Caco-2 (cell line): ENCODE results near the gene IL15. TPM values are rescaled to one million over a fixed set of nuclear protein-coding genes. Genes with fewer than 3 reads are reported as not detected.
"Not testable (repeated sequence)": the region's sequence is repeated elsewhere in the genome, so short reads cannot be mapped to it uniquely, and the experiment has no call there.

ENCODE experiments used
- BruUV-seq: library from RNA; stranded (reverse); fragments of 400-500 nt; replicated peaks from 2 replicates; lab custom pipeline; 2021; lab: Mats Ljungman, UMichigan
- CTCF ChIA-PET: fragments of 300-600 bp; sonication (Branson Sonifier 250); formaldehyde crosslinking; loops from one replicate; lab custom pipeline; 2022; ENCODE audit warnings: antibody characterized with exemption; lab: Charles Lee
- POLR2A ChIA-PET: fragments of 300-600 bp; sonication (Branson Sonifier 250); formaldehyde crosslinking; loops from one replicate; lab custom pipeline; 2022; ENCODE audit warnings: antibody characterized with exemption; lab: Charles Lee
- DNase-seq, 2 experiments: peaks; one replicate each; pipeline versions ENCODE4 v3.0.0 to v3.0.0-alpha.2; 2020 to 2022
- H3K27me3 ChIP-seq: replicated peaks from 2 replicates; pipeline ENCODE4 v1.6.0; 2011; ENCODE audit warnings: low read length; ENCODE audit not compliant: control insufficient read depth, insufficient read depth
- H3K36me3 ChIP-seq: 2 replicates; pipeline ENCODE4 v1.5.1; 2011; ENCODE audit warnings: low read length; ENCODE audit not compliant: control insufficient read depth, insufficient read depth
- H3K4me1 ChIP-seq: fragments of 250-450 bp; sonication (Bioruptor Pico); 2 replicates; pipeline ENCODE4 v1.5.1; 2020; ENCODE audit warnings: mild to moderate bottlenecking
- H3K4me3 ChIP-seq: 2 replicates; pipeline ENCODE4 v1.5.1; 2011; ENCODE audit warnings: low read depth, mild to moderate bottlenecking, control low read depth, low read length
- H3K9me3 ChIP-seq: fragments of 250-450 bp; sonication (Bioruptor Pico); 2 replicates; pipeline ENCODE4 v1.5.1; 2020; ENCODE audit warnings: mild to moderate bottlenecking, moderate library complexity
- H3K27ac Mint-ChIP-seq: one replicate; pipeline ENCODE4 v1.8.0; 2022; ENCODE audit warnings: mixed read lengths; ENCODE audit not compliant: unreplicated experiment
- H3K27me3 Mint-ChIP-seq: one replicate; pipeline ENCODE4 v1.8.0; 2022; ENCODE audit warnings: mixed read lengths; ENCODE audit not compliant: insufficient read depth, unreplicated experiment
- H3K36me3 Mint-ChIP-seq: one replicate; pipeline ENCODE4 v1.8.0; 2022; ENCODE audit warnings: mild to moderate bottlenecking, mixed read lengths; ENCODE audit not compliant: insufficient read depth, unreplicated experiment
- H3K4me1 Mint-ChIP-seq: one replicate; pipeline ENCODE4 v1.8.0; 2022; ENCODE audit warnings: low read depth, mixed read lengths; ENCODE audit not compliant: unreplicated experiment
- H3K4me3 Mint-ChIP-seq: one replicate; pipeline ENCODE4 v1.8.0; 2022; ENCODE audit warnings: mild to moderate bottlenecking, moderate library complexity, mixed read lengths; ENCODE audit not compliant: unreplicated experiment
- H3K9me3 Mint-ChIP-seq: one replicate; pipeline ENCODE4 v1.8.0; 2022; ENCODE audit warnings: mixed read lengths; ENCODE audit not compliant: unreplicated experiment
- CTCF ChIP-seq, 2 experiments: fragments of 200-600 bp in 1 of 2; IDR thresholded peaks; 1 replicate in 1 of 2; 2 replicates in 1 of 2; pipeline versions ENCODE4 v1.5.1 to v1.8.0; 2011 to 2022; ENCODE audit warnings: antibody characterized with exemption in 1 of 2, control low read depth in 1 of 2, inconsistent platforms in 1 of 2, low read depth in 1 of 2, low read length in 1 of 2, mild to moderate bottlenecking in 1 of 2, moderate library complexity in 1 of 2; ENCODE audit not compliant: insufficient read depth in 1 of 2, severe bottlenecking in 1 of 2, unreplicated experiment in 1 of 2
- intact Hi-C: fragments of 100-400 bp; cut with micrococcal nuclease; formaldehyde crosslinking; loops from one replicate; pipeline ENCODE4 v1.10.0; 2022; ENCODE audit not compliant: unreplicated experiment
- total RNA-seq: library from RNA; stranded (reverse); gene quantifications from 2 replicates; pipeline ENCODE4 v1.2.3, GENCODE V29; 2022

The IL15 gene
- total RNA-seq, 1 experiment from 2014 or later: not detected

DNA sequence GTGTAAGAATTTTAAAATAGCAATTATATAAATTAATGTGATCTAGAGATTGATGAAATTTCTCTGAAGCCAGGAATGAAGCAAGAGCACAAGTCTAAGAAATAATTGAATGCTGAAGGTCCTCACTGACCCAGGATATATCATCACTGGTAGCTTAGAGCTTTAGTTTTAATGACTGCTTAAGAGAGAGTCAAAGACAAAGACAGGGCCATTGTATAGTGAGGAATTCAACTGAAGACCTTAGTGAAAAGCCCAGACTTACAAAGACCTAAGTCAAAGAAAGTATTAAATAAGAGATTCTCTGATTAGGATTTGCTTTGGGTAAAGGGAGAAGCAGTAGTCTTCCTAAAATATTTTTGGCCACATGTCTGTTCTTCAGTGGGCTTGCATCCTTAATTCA lies 26.0 kb upstream of the IL15 start:
- POLR2A ChIA-PET: no interaction called here
- H3K4me3 ChIP-seq: no peak overlapping the region
- CTCF ChIA-PET: no interaction called here
- Mint-ChIP-seq H3K27me3 (peaks cover 3% of the 10 kb centered on the region), H3K27ac (no peak overlapping the region), H3K4me1 (no peaks in the 10 kb centered on the region), H3K9me3 (no peaks in the 10 kb centered on the region), H3K36me3 (no peaks in the 10 kb centered on the region), H3K4me3 (no peak overlapping the region)
- no peaks in the 10 kb centered on the region for H3K36me3 ChIP-seq
- TF ChIP-seq CTCF (IDR thresholded peaks at IDR 0.05; ENCODE audit: insufficient read depth in 1 of 2, low read depth in 1 of 2, low read length in 1 of 2, severe bottlenecking in 1 of 2, unreplicated experiment in 1 of 2): no peak
- no peaks in the 10 kb centered on the region for H3K4me1 ChIP-seq
- intact Hi-C loops: no loop called here
- no TSS peak for BruUV-seq
- H3K27me3 ChIP-seq: no peaks in the 10 kb centered on the region
- H3K9me3 ChIP-seq: no peaks in the 10 kb centered on the region
- DNase-seq: no peak

DNA sequence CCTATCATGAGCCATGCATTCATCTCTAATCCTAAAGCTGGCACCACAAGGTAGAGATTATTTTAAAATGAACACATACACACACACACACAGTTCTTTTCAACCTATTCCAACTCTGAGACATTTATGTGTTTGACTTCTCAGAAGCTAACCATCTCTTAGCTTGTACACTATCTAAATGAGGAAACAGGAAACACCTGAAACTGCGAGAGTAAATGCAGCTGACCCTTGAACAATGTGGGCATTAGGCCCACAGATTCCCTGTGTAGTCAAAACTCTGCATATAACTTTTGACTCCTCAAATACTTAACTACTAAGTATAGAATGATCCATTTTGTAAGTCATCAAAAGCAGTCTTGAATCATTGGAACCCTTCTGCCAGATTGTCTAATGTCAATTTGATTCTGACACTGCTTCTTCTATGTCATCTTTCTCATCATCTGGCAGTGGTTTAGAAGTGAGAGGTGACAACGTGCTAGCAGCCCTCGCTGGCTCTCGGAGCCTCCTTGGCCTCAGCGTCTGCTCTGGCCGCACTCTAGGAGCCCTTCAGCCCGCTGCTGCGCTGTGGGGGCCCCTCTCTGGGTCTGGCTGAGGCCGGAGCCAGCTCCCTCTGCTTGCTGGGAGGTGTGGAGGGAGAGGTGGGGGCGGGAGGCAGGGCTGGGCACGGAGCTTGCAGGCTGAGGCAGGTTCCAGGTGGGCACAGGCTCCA lies 21.4 kb upstream of the IL15 start:
- no peak overlapping the region for H3K27ac Mint-ChIP-seq
- ChIA-PET CTCF (no interaction called here), POLR2A (no interaction called here)
- BruUV-seq: no TSS peak
- intact Hi-C loops: no loop called here
- H3K4me3 ChIP-seq: no peak overlapping the region
- TF ChIP-seq CTCF (IDR thresholded peaks at IDR 0.05; ENCODE audit: insufficient read depth in 1 of 2, low read depth in 1 of 2, low read length in 1 of 2, severe bottlenecking in 1 of 2, unreplicated experiment in 1 of 2): no peak
- H3K9me3 ChIP-seq: no peaks in the 10 kb centered on the region
- H3K4me1 ChIP-seq: no peaks in the 10 kb centered on the region
- H3K27me3 ChIP-seq: no peaks in the 10 kb centered on the region
- no peak overlapping the region for H3K4me3 Mint-ChIP-seq
- H3K36me3 ChIP-seq: no peaks in the 10 kb centered on the region
- no peaks in the 10 kb centered on the region for H3K27me3 Mint-ChIP-seq
- no peak for DNase-seq
- H3K36me3 Mint-ChIP-seq: no peaks in the 10 kb centered on the region
- H3K4me1 Mint-ChIP-seq: no peaks in the 10 kb centered on the region
- no peaks in the 10 kb centered on the region for H3K9me3 Mint-ChIP-seq

GRCh38 chr4:141615587-141615918 lies 20.8 kb upstream of the IL15 start:
- H3K9me3 ChIP-seq, H3K4me3 Mint-ChIP-seq, H3K4me1 Mint-ChIP-seq, H3K27me3 Mint-ChIP-seq, H3K36me3 Mint-ChIP-seq, CTCF ChIA-PET, H3K27me3 ChIP-seq, DNase-seq, H3K27ac Mint-ChIP-seq, intact Hi-C loops, H3K4me3 ChIP-seq, H3K4me1 ChIP-seq, BruUV-seq, H3K9me3 Mint-ChIP-seq, POLR2A ChIA-PET, H3K36me3 ChIP-seq: not testable (repeated sequence)
